Duodenal mucosa (tissue), 2 donors: Measurements from ENCODE around the gene COL23A1.

Experiments used
- H3K27ac ChIP-seq: one replicate; pipeline ENCODE4 v1.7.0; 2013; ENCODE audit warnings: low read depth, low read length
- H3K27me3 ChIP-seq, 2 donors: one replicate each; pipeline ENCODE4 v1.7.0; 2013; ENCODE audit warnings: low read length in 2 of 2, control low read depth in 1 of 2; ENCODE audit not compliant: insufficient read depth in 2 of 2, control insufficient read depth in 1 of 2
- H3K36me3 ChIP-seq, 2 donors: one replicate each; pipeline ENCODE4 v1.7.0; 2013; ENCODE audit warnings: low read length in 2 of 2, control low read depth in 1 of 2; ENCODE audit not compliant: insufficient read depth in 2 of 2, control insufficient read depth in 1 of 2
- H3K4me1 ChIP-seq, 2 donors: one replicate each; pipeline ENCODE4 v1.7.0; 2013; ENCODE audit warnings: low read length in 2 of 2, control low read depth in 1 of 2; ENCODE audit not compliant: insufficient read depth in 2 of 2, control insufficient read depth in 1 of 2
- H3K4me3 ChIP-seq, 2 donors: one replicate each; pipeline ENCODE4 v1.7.0; 2013; ENCODE audit warnings: low read length in 2 of 2, low read depth in 1 of 2
- H3K9ac ChIP-seq, 2 donors: one replicate each; pipeline ENCODE4 v1.7.0; 2013; ENCODE audit warnings: low read length in 2 of 2, low read depth in 1 of 2
- H3K9me3 ChIP-seq, 2 donors: one replicate each; pipeline ENCODE4 v1.7.0; 2013; ENCODE audit warnings: low read length in 2 of 2, control low read depth in 1 of 2; ENCODE audit not compliant: control insufficient read depth in 1 of 2

COL23A1 gene

DNA sequence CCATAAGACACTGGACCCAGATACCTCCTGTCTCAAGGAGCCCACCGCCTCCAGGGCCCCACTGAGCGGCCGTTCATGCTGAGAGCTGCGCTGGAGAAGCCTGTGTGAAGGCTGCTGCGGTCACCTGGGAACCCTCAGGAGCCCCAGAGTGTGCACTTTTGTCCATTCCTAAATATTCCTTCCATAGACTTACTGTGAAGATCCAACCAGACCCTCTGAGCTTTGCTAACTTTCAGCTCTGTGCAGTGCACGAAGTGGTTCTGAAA is 119.5 kb downstream of the COL23A1 start:
- Histone ChIP-seq H3K9me3 (no peaks in the 10 kb centered on the region), H3K9ac (no peak overlapping the region), H3K27me3 (no peaks in the 10 kb centered on the region), H3K27ac (no peak overlapping the region), H3K36me3 (no peaks in the 10 kb centered on the region), H3K4me3 (no peak overlapping the region), H3K4me1 (peaks cover 0 to 13% of the 10 kb centered on the region in 2 donors)

DNA sequence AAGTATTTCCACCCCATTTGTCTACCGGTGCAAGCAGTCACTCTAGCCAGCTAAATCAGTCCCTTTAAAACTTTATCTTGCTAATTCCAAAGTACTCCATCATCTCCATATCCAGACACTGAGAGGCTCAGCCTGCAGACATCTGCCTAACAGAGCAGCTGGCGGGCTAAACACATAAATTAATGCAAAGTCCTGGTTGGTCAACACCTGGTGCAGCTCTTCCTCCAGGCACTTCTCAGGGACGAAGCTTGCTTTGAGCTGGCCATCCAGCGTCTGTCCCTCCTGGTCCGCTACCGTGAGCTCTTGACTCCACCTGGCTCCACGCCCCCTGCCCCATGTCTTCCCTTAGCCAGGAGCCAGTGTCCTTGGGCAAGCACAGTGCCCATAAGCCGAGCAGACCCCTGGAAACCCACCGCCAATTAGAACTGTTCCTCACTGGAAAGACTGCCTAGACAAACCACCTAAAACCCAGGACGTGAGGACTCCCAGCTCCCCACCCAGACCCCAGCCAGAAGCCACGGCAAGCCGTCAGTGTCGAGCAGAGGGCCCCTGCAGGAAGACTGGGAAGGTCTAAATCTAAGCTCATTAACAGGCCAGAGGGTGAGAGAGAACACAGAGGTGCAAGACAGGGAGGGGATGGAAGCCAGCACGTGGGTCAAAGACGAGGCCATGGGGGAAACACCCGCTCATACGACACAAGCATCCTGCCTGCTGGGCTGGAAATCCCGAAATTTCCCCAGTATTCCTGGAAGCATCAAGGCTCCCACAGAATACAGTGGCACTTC is 120.0 kb downstream of the COL23A1 start:
- H3K4me3 ChIP-seq, result no peak overlapping the region
- no peak overlapping the region for H3K27ac ChIP-seq
- no peak overlapping the region for H3K9ac ChIP-seq
- H3K36me3 ChIP-seq, result no peaks in the 10 kb centered on the region
- no peaks in the 10 kb centered on the region for H3K27me3 ChIP-seq
- peaks cover 0 to 13% of the 10 kb centered on the region in 2 donors for H3K4me1 ChIP-seq
- H3K9me3 ChIP-seq, result no peaks in the 10 kb centered on the region

DNA sequence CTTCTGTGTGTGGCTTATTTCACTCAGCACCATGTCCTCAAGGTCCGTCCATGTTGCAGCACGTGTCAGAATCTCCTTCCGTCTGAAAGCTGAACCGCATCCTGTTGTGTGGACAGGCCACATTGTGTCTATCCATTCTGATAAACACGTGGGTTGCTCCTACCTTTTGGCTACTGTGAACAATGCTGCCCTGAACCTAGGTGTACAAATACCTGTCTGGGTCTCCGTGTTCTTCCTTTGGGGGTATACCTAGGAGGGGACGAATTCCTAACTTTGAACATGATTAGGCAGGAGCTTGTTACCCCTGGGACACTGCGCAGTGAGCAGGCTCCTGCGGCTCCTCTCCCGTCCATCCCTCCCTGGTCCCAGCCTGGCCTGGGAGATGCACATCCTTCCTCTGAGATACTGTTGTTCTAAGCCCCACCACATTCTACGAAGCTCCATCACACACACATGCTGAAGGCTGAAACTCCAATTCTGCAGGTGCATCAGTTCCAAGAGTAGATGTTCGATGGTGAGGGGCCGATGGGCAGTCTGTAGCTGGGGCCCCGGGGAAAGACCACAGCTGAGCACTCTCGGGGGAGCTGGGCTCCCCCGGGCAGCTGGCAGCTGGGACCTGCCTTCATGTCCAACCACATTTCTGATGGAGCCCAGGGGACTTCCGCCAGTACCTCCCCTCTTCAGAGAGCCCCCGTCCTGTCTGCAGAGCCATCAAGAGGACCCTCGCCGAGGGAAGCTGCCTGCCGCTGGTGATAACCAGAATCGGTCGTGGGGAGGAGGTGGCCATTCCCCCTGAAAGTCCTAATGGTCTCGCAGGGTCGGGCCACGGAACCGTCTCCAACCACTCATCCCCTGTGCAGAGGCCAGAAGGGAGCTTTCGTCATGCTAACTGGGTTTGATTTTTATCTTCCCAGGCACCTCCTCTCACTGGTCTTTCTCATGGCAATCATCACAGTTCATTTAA is 120.9 kb downstream of the COL23A1 start:
- H3K9ac ChIP-seq, result no peak overlapping the region
- H3K36me3 ChIP-seq, result no peaks in the 10 kb centered on the region
- no peak overlapping the region for H3K4me3 ChIP-seq
- H3K4me1 ChIP-seq, result peaks cover 0 to 13% of the 10 kb centered on the region in 2 donors
- H3K9me3 ChIP-seq, result no peaks in the 10 kb centered on the region
- no peak overlapping the region for H3K27ac ChIP-seq
- H3K27me3 ChIP-seq, result no peaks in the 10 kb centered on the region

DNA sequence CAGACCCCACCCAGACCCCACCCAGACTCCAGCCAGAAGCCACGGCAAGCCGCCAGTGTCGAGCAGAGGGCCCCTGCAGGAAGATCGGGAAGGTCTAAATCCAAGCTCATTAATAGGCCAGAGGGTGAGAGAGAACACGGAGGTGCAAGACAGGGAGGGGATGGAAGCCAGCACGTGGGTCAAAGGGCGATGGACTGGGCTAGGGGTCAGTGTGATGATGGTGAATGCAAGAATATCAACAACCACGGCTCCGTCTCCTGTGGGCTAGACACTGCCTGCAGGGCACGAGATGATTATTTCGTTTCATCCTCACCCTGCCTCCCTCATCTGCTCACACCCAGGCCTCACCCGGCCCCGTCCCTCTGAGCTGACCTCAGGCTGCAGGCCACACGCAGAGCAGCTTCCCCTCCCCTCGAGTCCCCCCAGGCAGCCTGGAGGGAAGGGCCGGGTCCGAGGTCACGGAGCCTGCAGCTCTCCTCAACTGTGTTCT is 122.0 kb downstream of the COL23A1 start:
- H3K27ac ChIP-seq, result peak overlapping the region; percentile 7
- no peak overlapping the region for H3K4me3 ChIP-seq

DNA sequence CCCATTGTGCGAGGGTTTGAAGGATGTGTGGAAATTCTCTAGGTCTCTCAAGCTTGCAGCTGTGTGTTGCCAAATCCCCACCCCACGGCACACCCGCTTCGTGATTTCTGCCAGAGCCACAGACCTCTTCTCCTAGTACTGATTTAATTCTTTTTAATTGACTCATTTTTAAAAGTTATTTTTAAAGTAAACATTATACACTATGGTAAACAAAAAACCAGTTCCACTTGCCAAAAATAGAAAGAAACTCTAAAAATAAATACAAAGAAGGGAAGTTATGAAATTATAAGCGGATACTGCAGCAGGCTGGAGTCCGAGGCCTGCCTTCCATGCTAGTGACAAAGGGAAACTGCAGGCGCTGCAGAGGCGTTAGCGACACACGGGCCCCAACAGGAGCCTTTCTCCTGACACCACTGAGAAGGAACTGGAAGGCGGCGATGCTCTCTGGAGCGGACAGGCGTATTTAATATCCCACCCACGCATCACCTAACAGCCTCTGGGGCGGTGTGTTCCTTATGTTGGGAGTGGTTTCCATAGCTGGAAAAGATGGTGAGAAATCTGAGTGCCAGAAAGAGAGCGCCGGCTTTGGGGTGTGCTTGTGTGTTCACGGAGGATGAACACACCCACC is 122.5 kb downstream of the COL23A1 start:
- H3K4me1 ChIP-seq, result peaks cover 0 to 13% of the 10 kb centered on the region in 2 donors
- H3K27ac ChIP-seq, result peak overlapping the region; percentile 7
- H3K9ac ChIP-seq, result no peak overlapping the region
- no peaks in the 10 kb centered on the region for H3K27me3 ChIP-seq
- no peak overlapping the region for H3K4me3 ChIP-seq
- H3K36me3 ChIP-seq, result no peaks in the 10 kb centered on the region
- H3K9me3 ChIP-seq, result no peaks in the 10 kb centered on the region

More for the DNA sequence above, 122.0 kb downstream of the COL23A1 start:
- no peaks in the 10 kb centered on the region for H3K9me3 ChIP-seq
- H3K9ac ChIP-seq, result no peak overlapping the region
- no peaks in the 10 kb centered on the region for H3K27me3 ChIP-seq
- H3K36me3 ChIP-seq, result no peaks in the 10 kb centered on the region
- H3K4me1 ChIP-seq, result peaks cover 0 to 13% of the 10 kb centered on the region in 2 donors

DNA sequence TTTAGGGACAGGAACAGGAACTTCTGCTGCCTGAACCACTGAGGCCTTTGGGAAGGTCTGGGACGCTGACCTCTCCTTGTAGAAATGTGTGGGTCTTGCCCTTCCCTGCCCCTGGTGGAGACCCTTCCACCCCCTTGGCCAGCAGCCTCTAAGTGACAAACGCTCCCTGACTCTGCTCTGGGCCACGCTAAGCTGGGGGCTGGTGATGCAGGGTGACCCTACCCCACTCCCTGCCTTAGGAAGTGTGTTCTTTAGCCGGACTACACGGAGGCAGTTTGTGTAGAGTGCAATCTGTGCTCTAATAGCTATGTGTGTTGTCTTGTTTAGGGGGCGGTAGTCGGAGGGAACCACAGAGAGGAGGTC is 123.0 kb downstream of the COL23A1 start:
- no peak overlapping the region for H3K9ac ChIP-seq
- H3K4me3 ChIP-seq, result no peak overlapping the region
- no peaks in the 10 kb centered on the region for H3K36me3 ChIP-seq
- H3K27me3 ChIP-seq, result no peaks in the 10 kb centered on the region
- no peak overlapping the region for H3K27ac ChIP-seq
- peaks cover 0 to 13% of the 10 kb centered on the region in 2 donors for H3K4me1 ChIP-seq
- no peaks in the 10 kb centered on the region for H3K9me3 ChIP-seq

DNA sequence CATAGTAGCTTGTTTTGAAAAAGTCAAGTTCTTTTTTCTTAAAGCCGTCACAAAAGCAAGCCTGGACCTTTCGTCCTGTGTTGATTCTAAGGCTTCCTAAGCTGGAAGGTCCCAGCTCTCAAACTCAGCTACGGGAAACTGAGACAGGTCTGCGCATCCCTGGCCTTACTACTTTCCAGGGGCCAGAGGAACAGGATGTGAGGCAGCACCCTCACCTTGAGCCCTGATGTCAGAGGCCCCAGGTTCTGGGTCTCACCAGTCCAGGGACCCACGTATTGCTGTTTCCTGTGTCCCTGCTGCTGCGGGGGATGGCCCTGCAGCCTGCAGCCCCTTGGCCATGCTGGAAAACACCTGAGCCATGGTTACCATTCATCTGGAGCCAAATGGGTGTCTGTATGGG is 123.9 kb downstream of the COL23A1 start:
- Histone ChIP-seq H3K36me3 (no peaks in the 10 kb centered on the region), H3K4me1 (peaks cover 0 to 15% of the 10 kb centered on the region in 2 donors), H3K4me3 (no peak overlapping the region), H3K9ac (no peak overlapping the region), H3K27ac (no peak overlapping the region), H3K27me3 (no peaks in the 10 kb centered on the region), H3K9me3 (no peaks in the 10 kb centered on the region)

DNA sequence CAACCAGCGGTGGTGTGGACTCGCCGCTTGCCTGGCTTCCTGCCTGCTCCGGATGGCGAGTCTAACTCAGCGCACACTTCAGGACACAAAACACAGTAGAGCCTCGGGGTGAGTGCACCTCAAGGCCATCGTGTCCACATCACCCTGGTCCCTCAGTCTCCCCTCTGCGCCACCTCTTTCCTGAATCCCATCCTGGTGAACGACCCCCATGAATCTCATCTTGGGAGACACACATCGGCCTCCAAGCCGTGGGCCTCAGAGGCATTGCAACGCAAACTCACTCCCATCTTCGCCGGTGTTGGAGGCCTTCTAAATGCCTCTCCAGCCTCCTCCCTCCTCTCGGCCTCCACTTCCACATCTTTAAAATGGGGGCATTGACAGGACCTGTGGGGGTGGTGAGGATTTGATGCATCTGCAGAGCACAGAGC is 124.3 kb downstream of the COL23A1 start:
- Histone ChIP-seq H3K9me3 (no peaks in the 10 kb centered on the region), H3K27me3 (no peaks in the 10 kb centered on the region), H3K27ac (no peak overlapping the region), H3K4me3 (no peak overlapping the region), H3K36me3 (no peaks in the 10 kb centered on the region), H3K4me1 (peaks cover 0 to 17% of the 10 kb centered on the region in 2 donors), H3K9ac (no peak overlapping the region)

DNA sequence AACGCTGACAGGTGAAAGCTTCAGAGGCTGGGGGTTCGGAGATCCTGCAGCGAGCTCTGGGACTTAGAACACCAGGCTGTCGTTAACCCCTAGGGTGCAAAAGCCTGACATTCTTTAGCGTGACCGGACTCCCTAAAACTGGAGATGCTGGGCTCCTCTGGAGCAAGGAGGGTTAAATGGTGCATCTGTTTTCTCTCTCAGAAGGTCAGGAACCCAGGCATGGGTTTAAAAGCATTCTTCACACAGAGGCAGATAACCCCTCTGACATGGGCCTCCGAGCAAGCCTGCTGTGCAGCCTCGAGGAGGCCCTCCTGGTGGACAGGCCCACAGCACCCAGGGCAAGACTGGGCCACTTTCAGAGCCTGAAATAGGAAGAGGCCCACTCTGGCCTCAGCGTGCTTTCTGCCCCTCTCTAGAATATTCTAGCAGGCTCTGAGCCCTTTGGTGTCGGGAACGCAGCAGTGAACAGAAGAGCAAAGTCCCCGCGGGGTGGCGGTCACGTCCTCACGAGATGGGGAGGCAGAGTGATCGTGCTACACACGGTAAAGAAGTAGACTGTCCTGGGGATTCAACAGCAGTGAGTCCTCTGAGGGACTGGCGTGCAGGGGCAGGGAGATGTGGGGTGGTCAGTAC is 124.8 kb downstream of the COL23A1 start:
- no peak overlapping the region for H3K4me3 ChIP-seq
- H3K27me3 ChIP-seq, result no peaks in the 10 kb centered on the region
- H3K9ac ChIP-seq, result no peak overlapping the region
- no peaks in the 10 kb centered on the region for H3K9me3 ChIP-seq
- no peaks in the 10 kb centered on the region for H3K36me3 ChIP-seq
- H3K4me1 ChIP-seq, result peaks cover 0 to 17% of the 10 kb centered on the region in 2 donors
- no peak overlapping the region for H3K27ac ChIP-seq
